ENCODE data around the gene BPI. TPM values are rescaled to one million over a fixed set of nuclear protein-coding genes. Genes with fewer than 3 reads are reported as not detected.
"Not testable (repeated sequence)": the region's sequence is repeated elsewhere in the genome, so short reads cannot be mapped to it uniquely, and the experiment has no call there.

The BPI gene
- total RNA-seq, 1 experiment from 2014 or later = not detected

DNA sequence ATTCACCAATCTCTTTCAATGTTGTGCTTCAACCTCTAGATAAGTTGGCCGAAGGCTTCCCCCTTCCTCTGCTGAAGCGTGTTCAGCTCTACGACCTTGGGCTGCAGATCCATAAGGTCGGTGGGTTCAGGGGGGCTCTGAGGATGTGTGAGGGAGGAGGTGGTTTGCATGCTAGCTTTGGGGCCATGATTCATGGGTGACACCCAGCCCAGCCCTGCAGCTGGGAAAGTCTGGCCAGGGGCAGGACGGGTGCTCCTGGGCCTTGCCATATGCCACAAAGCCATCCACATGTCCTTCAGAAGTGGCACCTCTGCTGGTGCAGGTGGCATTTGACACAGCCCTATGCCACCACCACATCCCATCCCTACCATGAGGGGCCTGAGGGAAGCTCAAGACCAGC, 69.9 kb downstream of the BPI start:
- Mint-ChIP-seq H3K9me3 (ENCODE audit: unreplicated experiment) (no peaks in the 10 kb centered on the region), H3K27ac (ENCODE audit: low read depth, unreplicated experiment) (no peak overlapping the region), H3K36me3 (ENCODE audit: insufficient read depth, unreplicated experiment) (no peaks in the 10 kb centered on the region), H3K4me1 (ENCODE audit: insufficient read depth, unreplicated experiment) (no peaks in the 10 kb centered on the region), H3K4me3 (ENCODE audit: unreplicated experiment) (no peak overlapping the region), H3K27me3 (ENCODE audit: insufficient read depth, unreplicated experiment) (peaks cover 46% of the 10 kb centered on the region)
- BruUV-seq (replicated peaks) = no TSS peak
- DNase-seq (ENCODE audit: unreplicated experiment) = no peak
- intact Hi-C loops (cut with micrococcal nuclease) = no loop called here
- CTCF ChIA-PET = interaction anchor here (0.6 to 1.2 kb wide), 3 partner anchors 17 to 148 kb away, joined by 3 to 4 read pairs (median 4); no protein-coding TSS in a partner anchor
- TF ChIP-seq CTCF (IDR thresholded peaks at IDR 0.05; ENCODE audit: unreplicated experiment) = no peak
- POLR2A ChIA-PET = no interaction called here

- DNase-seq (ENCODE audit: unreplicated experiment) = no peak
- H3K36me3 Mint-ChIP-seq (ENCODE audit: insufficient read depth, unreplicated experiment) = no peaks in the 10 kb centered on the region
- peaks cover 21% of the 10 kb centered on the region for H3K27me3 Mint-ChIP-seq (ENCODE audit: insufficient read depth, unreplicated experiment)
- no peak overlapping the region for H3K27ac Mint-ChIP-seq (ENCODE audit: low read depth, unreplicated experiment)
- ChIA-PET POLR2A (no interaction called here), CTCF (interaction anchor here (0.5 to 0.9 kb wide), 5 partner anchors 10 to 1366 kb away, joined by 3 to 4 read pairs (median 3); no protein-coding TSS in a partner anchor)
- no peaks in the 10 kb centered on the region for H3K4me1 Mint-ChIP-seq (ENCODE audit: insufficient read depth, unreplicated experiment)
- TF ChIP-seq CTCF (IDR thresholded peaks at IDR 0.05; ENCODE audit: unreplicated experiment) = no peak
- no peak overlapping the region for H3K4me3 Mint-ChIP-seq (ENCODE audit: unreplicated experiment)
- H3K9me3 Mint-ChIP-seq (ENCODE audit: unreplicated experiment) = no peaks in the 10 kb centered on the region
- intact Hi-C loops (cut with micrococcal nuclease) = no loop called here
- no TSS peak for BruUV-seq (replicated peaks)
Measured at GRCh38 chr20:38377039-38377685, 73.2 kb downstream of the BPI start.

- H3K9me3 Mint-ChIP-seq (ENCODE audit: unreplicated experiment); H3K27ac Mint-ChIP-seq (ENCODE audit: low read depth, unreplicated experiment); H3K4me1 Mint-ChIP-seq (ENCODE audit: insufficient read depth, unreplicated experiment); DNase-seq (ENCODE audit: unreplicated experiment); H3K4me3 Mint-ChIP-seq (ENCODE audit: unreplicated experiment); POLR2A ChIA-PET; H3K36me3 Mint-ChIP-seq (ENCODE audit: insufficient read depth, unreplicated experiment); intact Hi-C loops (cut with micrococcal nuclease); BruUV-seq (replicated peaks): not testable (repeated sequence)
- CTCF ChIA-PET = interaction anchor here (0.9 kb wide), 1 partner anchor 87 kb away, joined by 4 read pairs; no protein-coding TSS in a partner anchor
- peaks cover 14% of the 10 kb centered on the region for H3K27me3 Mint-ChIP-seq (ENCODE audit: insufficient read depth, unreplicated experiment)
Measured at GRCh38 chr20:38377838-38378237, 73.9 kb downstream of the BPI start.

- Mint-ChIP-seq H3K27ac (ENCODE audit: low read depth, unreplicated experiment) (no peak overlapping the region), H3K4me1 (ENCODE audit: insufficient read depth, unreplicated experiment) (no peaks in the 10 kb centered on the region), H3K4me3 (ENCODE audit: unreplicated experiment) (no peak overlapping the region), H3K9me3 (ENCODE audit: unreplicated experiment) (no peaks in the 10 kb centered on the region), H3K27me3 (ENCODE audit: insufficient read depth, unreplicated experiment) (no peaks in the 10 kb centered on the region), H3K36me3 (ENCODE audit: insufficient read depth, unreplicated experiment) (no peaks in the 10 kb centered on the region)
- TF ChIP-seq CTCF (IDR thresholded peaks at IDR 0.05; ENCODE audit: unreplicated experiment) = no peak
- DNase-seq (ENCODE audit: unreplicated experiment) = no peak
- no TSS peak for BruUV-seq (replicated peaks)
- intact Hi-C loops (cut with micrococcal nuclease) = no loop called here
- ChIA-PET CTCF (interaction anchor here (0.6 to 1.6 kb wide), 4 partner anchors 9 to 263 kb away, joined by 3 to 4 read pairs (median 4); no protein-coding TSS in a partner anchor), POLR2A (interaction anchor here (0.7 kb wide), 1 partner anchor 14 kb away, joined by 3 read pairs; no protein-coding TSS in a partner anchor)
Measured at GRCh38 chr20:38383147-38383546, 79.2 kb downstream of the BPI start.
